Naive thymus-derived CD4-positive, alpha-beta T cell (primary cell): ENCODE measurements around the gene SPAG4. TPM values are rescaled to one million over a fixed set of nuclear protein-coding genes. Genes with fewer than 3 reads are reported as not detected.

Experiments used
- ATAC-seq: fragments of 150-1000 bp; cut with Tn5 transposase; 2 replicates; pipeline ENCODE4 v1.10.0; 2021; ENCODE audit warnings: mild to moderate bottlenecking, moderate library complexity
- CTCF ChIA-PET: fragments of 350-600 bp; sonication (Branson Sonifier 250); formaldehyde crosslinking; loops from one replicate; lab custom pipeline; 2021; ENCODE audit warnings: antibody characterized with exemption; lab: Charles Lee
- POLR2A ChIA-PET: fragments of 350-600 bp; sonication (Branson Sonifier 250); formaldehyde crosslinking; loops from one replicate; lab custom pipeline; 2021; ENCODE audit warnings: antibody characterized with exemption, inconsistent platforms; lab: Charles Lee
- DNase-seq, 9 donors: peaks; one replicate each; pipeline versions ENCODE4 v3.0.0 to v3.0.0-alpha.2; 2020 to 2022; ENCODE audit warnings: mixed read lengths in 1 of 9
- H3K27ac ChIP-seq: one replicate; pipeline ENCODE4 v1.7.0; 2013; ENCODE audit warnings: mild to moderate bottlenecking, low read depth, low read length, moderate library complexity
- H3K27me3 ChIP-seq, 2 donors: one replicate each; pipeline ENCODE4 v1.7.0; 2013; ENCODE audit warnings: low read length in 2 of 2, mild to moderate bottlenecking in 2 of 2, moderate library complexity in 2 of 2; ENCODE audit not compliant: control insufficient read depth in 2 of 2, insufficient read depth in 2 of 2
- H3K36me3 ChIP-seq, 3 experiments: 1 replicate in 2 of 3; 2 replicates in 1 of 3; pipeline ENCODE4 v1.7.0; 2013; ENCODE audit warnings: low read length in 3 of 3, mild to moderate bottlenecking in 3 of 3, moderate library complexity in 1 of 3; ENCODE audit not compliant: insufficient read depth in 3 of 3, control insufficient read depth in 2 of 3
- H3K4me1 ChIP-seq, 2 donors: one replicate each; pipeline ENCODE4 v1.7.0; 2013; ENCODE audit warnings: low read length in 2 of 2, mild to moderate bottlenecking in 2 of 2, moderate library complexity in 1 of 2; ENCODE audit not compliant: control insufficient read depth in 2 of 2, insufficient read depth in 2 of 2
- H3K4me3 ChIP-seq: 2 replicates; pipeline ENCODE4 v1.7.0; 2013; ENCODE audit warnings: mild to moderate bottlenecking, low read length
- H3K9me3 ChIP-seq, 3 experiments: 1 replicate in 2 of 3; 2 replicates in 1 of 3; pipeline ENCODE4 v1.7.0; 2013; ENCODE audit warnings: low read length in 3 of 3; ENCODE audit not compliant: control insufficient read depth in 2 of 3
- H3K27ac Mint-ChIP-seq, 9 donors: one replicate each; pipeline ENCODE4 v1.8.0; 2020 to 2022; ENCODE audit warnings: mixed read lengths in 9 of 9, mild to moderate bottlenecking in 8 of 9, moderate library complexity in 5 of 9, inconsistent platforms in 2 of 9
- H3K27me3 Mint-ChIP-seq, 5 donors: one replicate each; pipeline ENCODE4 v1.8.0; 2021 to 2022; ENCODE audit warnings: mixed read lengths in 5 of 5, mild to moderate bottlenecking in 1 of 5
- H3K36me3 Mint-ChIP-seq, 5 donors: one replicate each; pipeline ENCODE4 v1.8.0; 2020 to 2022; ENCODE audit warnings: mixed read lengths in 5 of 5, mild to moderate bottlenecking in 3 of 5, inconsistent platforms in 1 of 5
- H3K4me1 Mint-ChIP-seq, 7 donors: one replicate each; pipeline ENCODE4 v1.8.0; 2020 to 2022; ENCODE audit warnings: mixed read lengths in 7 of 7, mild to moderate bottlenecking in 3 of 7, inconsistent platforms in 1 of 7
- H3K4me3 Mint-ChIP-seq, 10 donors: one replicate each; pipeline ENCODE4 v1.8.0; 2020 to 2022; ENCODE audit warnings: mild to moderate bottlenecking in 10 of 10, mixed read lengths in 10 of 10, moderate library complexity in 6 of 10, inconsistent platforms in 2 of 10
- H3K9me3 Mint-ChIP-seq, 11 donors: one replicate each; pipeline ENCODE4 v1.8.0; 2020 to 2022; ENCODE audit warnings: mixed read lengths in 11 of 11, mild to moderate bottlenecking in 4 of 11, inconsistent platforms in 1 of 11, moderate library complexity in 1 of 11
- intact Hi-C, 2 donors: fragments of 100-400 bp; cut with micrococcal nuclease; formaldehyde crosslinking; loops; one replicate each; pipeline ENCODE4 v1.15.1; 2023
- polyA plus RNA-seq, 2 donors: library from polyadenylated mRNA; unstranded; fragments of 300-500 nt; fragmentation: Illumina TruSeq; gene quantifications; one replicate each; pipeline ENCODE4 v1.2.3, GENCODE V29; 2021
- total RNA-seq, 6 experiments: library from RNA in 5 of 6; stranded (reverse) in 5 of 6; gene quantifications; 1 replicate in 5 of 6; 2 replicates in 1 of 6; pipeline ENCODE4 v1.2.3 and lab custom pipeline; 2021 to 2026

SPAG4 gene
- total and polyA plus RNA-seq, 7 experiments from 2014 or later: 0.35 to 25.0 (median 2.7) TPM; not detected in 2

DNA sequence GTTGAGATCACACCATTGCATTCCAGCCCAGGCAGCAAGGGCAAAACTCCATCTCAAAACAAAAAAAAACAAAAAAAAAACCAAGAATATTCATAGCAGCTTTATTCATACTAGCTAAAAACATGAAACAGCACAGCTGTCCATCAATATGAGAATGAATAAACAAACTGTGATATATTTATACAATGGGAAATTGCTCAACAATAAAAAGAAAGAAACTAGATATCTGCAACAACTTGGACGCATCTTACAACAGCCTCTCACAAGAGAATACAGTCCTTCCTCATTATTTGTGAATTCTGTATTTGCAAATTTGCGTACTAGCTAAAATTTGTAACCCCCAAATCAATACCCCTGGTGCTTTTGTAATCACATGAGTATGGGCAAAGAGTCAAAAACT is 28.2 kb upstream of the SPAG4 start:
- H3K9me3 ChIP-seq: no peaks in the 10 kb centered on the region
- ChIA-PET CTCF (no interaction called here), POLR2A (no interaction called here)
- Mint-ChIP-seq H3K36me3 (no peaks in the 10 kb centered on the region), H3K9me3 (peaks cover 0 to 6% (median 0%) of the 10 kb centered on the region in 11 donors), H3K27me3 (no peaks in the 10 kb centered on the region), H3K4me1 (peaks cover 0 to 4% (median 0%) of the 10 kb centered on the region in 7 donors), H3K27ac (no peak overlapping the region), H3K4me3 (no peak overlapping the region)
- H3K36me3 ChIP-seq: no peaks in the 10 kb centered on the region
- H3K27ac ChIP-seq: no peak overlapping the region
- H3K27me3 ChIP-seq: no peaks in the 10 kb centered on the region
- H3K4me3 ChIP-seq: no peak overlapping the region
- intact Hi-C loops: no loop called here
- DNase-seq (no peak), ATAC-seq (no peak)
- no peaks in the 10 kb centered on the region for H3K4me1 ChIP-seq

DNA sequence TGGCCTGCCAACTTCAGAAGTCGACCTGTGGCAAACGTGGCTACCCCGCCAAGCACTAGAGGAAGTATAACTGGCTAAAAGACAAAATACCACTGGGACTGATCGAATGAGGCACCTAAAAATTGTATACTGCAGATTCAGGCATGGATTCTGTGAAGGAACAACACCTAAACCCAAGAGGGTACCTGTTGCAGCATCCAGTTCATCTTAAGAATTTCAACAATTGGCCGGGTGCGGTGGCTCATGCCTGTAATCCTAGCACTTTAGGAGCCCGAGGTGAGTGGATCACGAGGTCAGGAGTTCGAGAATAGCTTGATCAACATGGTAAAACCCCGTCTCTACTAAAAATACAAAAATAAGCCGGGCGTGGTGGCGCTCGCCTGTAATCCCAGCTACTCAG is 27.2 kb upstream of the SPAG4 start:
- no peak for ATAC-seq
- peaks cover 0 to 4% (median 0%) of the 10 kb centered on the region in 7 donors for H3K4me1 Mint-ChIP-seq
- Histone ChIP-seq H3K36me3 (no peaks in the 10 kb centered on the region), H3K27me3 (no peaks in the 10 kb centered on the region), H3K9me3 (no peaks in the 10 kb centered on the region), H3K4me1 (no peaks in the 10 kb centered on the region), H3K4me3 (no peak overlapping the region), H3K27ac (no peak overlapping the region)
- H3K4me3 Mint-ChIP-seq: no peak overlapping the region
- DNase-seq: no peak
- ChIA-PET CTCF (interaction anchor here (0.8 kb wide), 1 partner anchor 15 kb away, joined by 4 read pairs; no protein-coding TSS in a partner anchor), POLR2A (interaction anchor here (0.8 kb wide), 1 partner anchor 211 kb away, joined by 3 read pairs; no protein-coding TSS in a partner anchor)
- intact Hi-C loops: no loop called here
- H3K36me3 Mint-ChIP-seq: no peaks in the 10 kb centered on the region
- no peak overlapping the region for H3K27ac Mint-ChIP-seq
- no peaks in the 10 kb centered on the region for H3K27me3 Mint-ChIP-seq
- H3K9me3 Mint-ChIP-seq: peaks cover 0 to 6% (median 0%) of the 10 kb centered on the region in 11 donors

DNA sequence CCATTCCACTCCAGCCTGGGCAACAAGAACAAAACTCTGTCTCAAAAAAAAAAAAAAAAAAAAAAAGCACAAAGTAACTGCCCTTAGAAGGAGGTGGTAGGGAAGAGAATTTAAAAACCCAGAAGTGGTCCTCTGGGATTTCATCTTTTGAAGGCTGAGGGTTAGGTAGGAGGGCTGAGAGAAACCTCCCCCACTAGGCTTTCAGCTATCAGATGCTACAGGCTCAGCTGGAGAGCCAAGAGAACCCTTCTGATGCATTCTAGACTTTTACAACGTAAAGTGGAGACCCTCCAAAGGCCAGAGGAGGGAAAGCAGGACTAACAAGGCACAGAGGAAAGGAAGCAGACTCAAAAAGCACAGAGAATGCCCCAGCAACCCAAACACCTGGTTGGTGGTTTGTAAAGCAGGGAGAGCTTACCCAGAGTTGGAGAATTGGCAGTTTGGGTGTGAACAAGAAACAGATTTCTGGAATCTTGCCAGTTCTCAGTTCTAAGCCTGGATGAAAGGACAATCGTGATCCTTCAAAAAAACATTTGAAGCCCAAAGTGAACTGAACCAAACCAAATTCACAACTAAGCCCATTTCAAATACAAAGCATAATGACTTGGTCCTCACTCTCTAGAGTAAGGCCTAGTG is 23.2 kb upstream of the SPAG4 start:
- intact Hi-C loops: no loop called here
- Mint-ChIP-seq H3K4me3 (no peak overlapping the region), H3K27me3 (peaks cover 0 to 17% (median 0%) of the 10 kb centered on the region in 5 donors), H3K4me1 (peaks cover 0 to 4% (median 0%) of the 10 kb centered on the region in 7 donors), H3K36me3 (no peaks in the 10 kb centered on the region), H3K9me3 (peaks cover 0 to 2% (median 0%) of the 10 kb centered on the region in 11 donors), H3K27ac (no peak overlapping the region)
- no peak for ATAC-seq
- no peaks in the 10 kb centered on the region for H3K4me1 ChIP-seq
- ChIA-PET POLR2A (interaction anchor here (0.6 kb wide), 1 partner anchor 47 kb away, joined by 3 read pairs; no protein-coding TSS in a partner anchor), CTCF (no interaction called here)
- no peaks in the 10 kb centered on the region for H3K27me3 ChIP-seq
- H3K36me3 ChIP-seq: no peaks in the 10 kb centered on the region
- no peak overlapping the region for H3K4me3 ChIP-seq
- no peak overlapping the region for H3K27ac ChIP-seq
- no peaks in the 10 kb centered on the region for H3K9me3 ChIP-seq
- no peak for DNase-seq

DNA sequence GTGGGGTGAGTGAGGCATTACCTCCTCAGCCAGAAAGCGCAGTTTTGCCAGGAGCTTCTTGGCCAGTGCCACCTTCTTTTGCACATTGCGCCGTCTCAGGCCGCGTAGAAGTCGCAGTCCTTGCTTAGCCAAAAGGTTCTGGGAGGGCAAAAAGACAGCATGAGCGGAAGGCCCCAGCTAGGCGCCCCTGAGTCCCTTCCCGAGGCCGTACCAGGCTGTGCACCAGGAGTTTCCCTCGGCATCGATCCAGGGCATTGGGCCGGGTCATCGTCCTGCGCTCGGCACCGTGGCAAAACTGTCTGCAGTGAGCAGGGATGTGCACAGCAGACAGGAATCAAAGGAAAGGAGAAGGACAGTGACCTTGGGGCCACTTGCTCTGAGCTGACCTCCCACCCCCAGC is 20.2 kb upstream of the SPAG4 start:
- CTCF ChIA-PET: no interaction called here
- Histone ChIP-seq H3K27ac (no peak overlapping the region), H3K36me3 (no peaks in the 10 kb centered on the region), H3K4me3 (no peak overlapping the region), H3K27me3 (no peaks in the 10 kb centered on the region), H3K4me1 (no peaks in the 10 kb centered on the region), H3K9me3 (no peaks in the 10 kb centered on the region)
- intact Hi-C loops: no loop called here
- POLR2A ChIA-PET: no interaction called here
- no peak overlapping the region for H3K27ac Mint-ChIP-seq
- H3K4me1 Mint-ChIP-seq: peaks cover 0 to 3% (median 0%) of the 10 kb centered on the region in 7 donors
- peaks cover 0 to 2% (median 0%) of the 10 kb centered on the region in 11 donors for H3K9me3 Mint-ChIP-seq
- no peak for ATAC-seq
- H3K4me3 Mint-ChIP-seq: no peak overlapping the region
- DNase-seq: no peak
- no peaks in the 10 kb centered on the region for H3K36me3 Mint-ChIP-seq
- peaks cover 0 to 44% (median 0%) of the 10 kb centered on the region in 5 donors for H3K27me3 Mint-ChIP-seq

GRCh38 chr20:35595901-35596300 is 19.7 kb upstream of the SPAG4 start:
- H3K27me3 Mint-ChIP-seq: peaks cover 0 to 49% (median 4%) of the 10 kb centered on the region in 5 donors
- H3K9me3 ChIP-seq: no peaks in the 10 kb centered on the region
- ChIA-PET POLR2A (no interaction called here), CTCF (no interaction called here)
- ATAC-seq (no peak), DNase-seq (no peak)
- peaks cover 0 to 2% of the 10 kb centered on the region in 2 donors for H3K27me3 ChIP-seq
- H3K36me3 ChIP-seq: no peaks in the 10 kb centered on the region
- H3K4me3 ChIP-seq: no peak overlapping the region
- no peak overlapping the region for H3K4me3 Mint-ChIP-seq
- peaks cover 0 to 2% (median 0%) of the 10 kb centered on the region in 11 donors for H3K9me3 Mint-ChIP-seq
- peaks cover 0 to 7% (median 0%) of the 10 kb centered on the region in 7 donors for H3K4me1 Mint-ChIP-seq
- intact Hi-C loops: no loop called here
- no peak overlapping the region for H3K27ac Mint-ChIP-seq
- no peaks in the 10 kb centered on the region for H3K36me3 Mint-ChIP-seq
- H3K27ac ChIP-seq: no peak overlapping the region
- no peaks in the 10 kb centered on the region for H3K4me1 ChIP-seq

DNA sequence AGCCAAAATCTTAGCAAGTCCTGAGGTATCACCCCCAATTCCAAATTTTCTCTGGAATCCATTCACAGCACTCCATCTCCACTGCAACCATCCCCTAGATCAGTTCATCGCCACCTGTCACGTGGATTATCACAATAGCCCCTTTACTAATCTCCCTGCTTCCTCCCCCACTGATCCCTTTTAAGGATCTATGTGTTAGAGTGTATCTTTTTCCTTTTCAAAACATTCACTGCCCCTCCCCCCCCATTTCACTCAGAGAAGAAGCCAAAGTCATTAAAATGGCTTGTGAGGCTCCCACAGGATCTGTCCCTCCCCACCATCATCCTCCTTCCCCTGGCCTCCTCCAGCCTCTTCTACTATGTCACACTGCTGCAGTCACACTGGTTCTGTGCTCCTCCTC is 18.4 kb upstream of the SPAG4 start:
- Mint-ChIP-seq H3K27ac (peak overlapping the region in 1 of 9 donors; percentile 15), H3K4me1 (peaks cover 0 to 11% (median 5%) of the 10 kb centered on the region in 7 donors)
- CTCF ChIA-PET: no interaction called here

DNA sequence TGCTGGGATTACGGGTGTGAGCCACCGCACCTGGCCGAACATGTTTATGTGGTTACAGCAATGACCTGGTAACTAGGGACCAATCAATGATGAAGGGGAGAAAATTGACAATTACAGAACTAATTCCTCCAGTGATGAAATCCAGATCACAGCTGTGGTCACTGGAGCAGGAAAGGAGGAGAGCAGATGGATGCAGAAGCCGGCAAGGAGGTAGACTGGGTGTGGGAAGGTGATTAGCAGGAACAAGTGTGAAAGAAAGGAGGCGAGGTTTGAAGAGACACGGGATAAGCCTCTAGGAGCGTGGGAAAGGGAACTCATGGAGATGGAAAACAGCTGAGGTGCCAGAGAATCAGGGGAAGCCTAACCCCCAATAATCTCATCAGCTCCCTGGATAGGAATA is 17.2 kb upstream of the SPAG4 start:
- Histone ChIP-seq H3K4me1 (peaks cover 5 to 6% of the 10 kb centered on the region in 2 donors), H3K9me3 (no peaks in the 10 kb centered on the region), H3K36me3 (no peaks in the 10 kb centered on the region), H3K27me3 (peaks cover 0 to 5% of the 10 kb centered on the region in 2 donors), H3K27ac (no peak overlapping the region), H3K4me3 (no peak overlapping the region)
- peaks cover 0 to 66% (median 5%) of the 10 kb centered on the region in 5 donors for H3K27me3 Mint-ChIP-seq
- POLR2A ChIA-PET: no interaction called here
- no peak overlapping the region for H3K27ac Mint-ChIP-seq
- H3K9me3 Mint-ChIP-seq: no peaks in the 10 kb centered on the region
- CTCF ChIA-PET: no interaction called here
- H3K4me1 Mint-ChIP-seq: peaks cover 0 to 11% (median 6%) of the 10 kb centered on the region in 7 donors
- DNase-seq (no peak), ATAC-seq (no peak)
- peak overlapping the region in 2 of 10 donors; percentile 10 to 32 for H3K4me3 Mint-ChIP-seq
- intact Hi-C loops: no loop called here
- H3K36me3 Mint-ChIP-seq: no peaks in the 10 kb centered on the region

More for the DNA sequence above, 18.4 kb upstream of the SPAG4 start:
- Histone ChIP-seq H3K9me3 (no peaks in the 10 kb centered on the region), H3K4me1 (peaks cover 3 to 4% of the 10 kb centered on the region in 2 donors), H3K36me3 (no peaks in the 10 kb centered on the region), H3K27ac (no peak overlapping the region), H3K27me3 (peaks cover 0 to 5% of the 10 kb centered on the region in 2 donors), H3K4me3 (no peak overlapping the region)
- POLR2A ChIA-PET: no interaction called here
- no peak for DNase-seq
- intact Hi-C loops: no loop called here
- Mint-ChIP-seq H3K27me3 (peaks cover 0 to 56% (median 5%) of the 10 kb centered on the region in 5 donors), H3K4me3 (no peak overlapping the region), H3K9me3 (no peaks in the 10 kb centered on the region), H3K36me3 (no peaks in the 10 kb centered on the region)
- ATAC-seq: no peak
